Stimulated activated CD8-positive, alpha-beta memory T cell treated with anti-CD3 and anti-CD28 coated beads, Interleukin-15, amount 100 ng/mL, for 48 hours (primary cell): Measurements from ENCODE around the gene RABL2A.
"Not testable (repeated sequence)": the region's sequence is repeated elsewhere in the genome, so short reads cannot be mapped to it uniquely, and the experiment has no call there.

Experiments
- DNase-seq, 2 donors: peaks; one replicate each; pipeline ENCODE4 v3.0.0-alpha.2; 2020; ENCODE audit warnings: low read depth in 2 of 2

The RABL2A gene

DNA sequence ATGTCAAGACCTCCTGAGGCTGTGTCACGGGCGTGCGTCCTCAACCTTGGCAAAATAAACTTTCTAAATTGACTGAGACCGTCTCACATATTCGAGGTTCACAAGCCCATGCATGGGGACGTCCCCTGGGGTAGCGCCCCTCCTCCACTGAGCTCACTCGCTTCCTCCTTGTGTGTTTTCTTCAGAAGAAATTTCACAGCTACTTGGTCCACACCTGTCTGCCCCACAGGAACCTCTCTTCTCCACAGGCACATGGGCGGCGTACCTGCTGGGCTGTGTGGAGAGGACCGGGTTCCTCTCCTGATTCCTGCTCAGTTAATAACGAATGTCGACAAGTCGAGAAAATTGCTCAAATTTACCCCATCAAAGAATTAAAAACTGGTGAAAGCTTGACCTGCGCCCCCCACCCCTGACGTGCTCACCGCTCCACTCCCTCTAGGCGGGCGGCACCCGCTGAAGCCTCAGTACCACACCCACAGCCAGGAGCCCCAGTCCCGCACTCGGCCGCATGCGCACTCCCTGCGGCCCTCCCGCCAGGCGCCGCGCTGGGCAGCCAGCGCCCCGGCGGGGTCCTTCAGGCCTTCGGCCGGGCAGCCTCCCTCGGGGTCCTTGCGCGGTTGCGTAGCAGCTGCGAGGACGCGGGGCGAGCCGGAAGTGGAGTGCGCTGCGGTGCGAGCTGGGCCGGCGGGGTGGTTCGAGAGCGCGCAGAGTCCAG is at the start of gene RABL2A:
TSS of gene RABL2A (plus strand) at position 651 of the 715 bp plus-strand sequence. CDS start 1,341 bp downstream, outside the sequence.
- peak; percentile 71 to 81 for DNase-seq

DNA sequence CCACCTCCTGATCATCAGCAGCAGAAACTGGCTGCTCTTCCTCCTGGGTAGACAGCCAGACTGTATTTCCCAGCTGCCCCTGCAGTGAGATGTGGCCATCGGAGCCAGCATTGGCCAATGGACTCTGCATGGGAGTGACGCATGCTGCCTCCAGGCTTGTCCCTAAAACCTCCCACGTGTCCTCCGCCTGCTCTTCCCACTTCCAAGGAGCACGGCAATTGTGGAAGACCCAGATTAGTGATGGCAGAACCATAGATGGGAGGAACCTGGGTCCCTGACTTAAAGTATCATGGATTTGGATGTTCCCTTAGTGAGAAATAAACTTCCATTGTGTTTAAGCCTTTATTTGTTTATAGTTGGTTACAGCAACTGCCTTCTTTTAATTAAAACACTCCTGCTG is 48.6 kb upstream of the RABL2A start:
- not testable (repeated sequence) for DNase-seq

DNA sequence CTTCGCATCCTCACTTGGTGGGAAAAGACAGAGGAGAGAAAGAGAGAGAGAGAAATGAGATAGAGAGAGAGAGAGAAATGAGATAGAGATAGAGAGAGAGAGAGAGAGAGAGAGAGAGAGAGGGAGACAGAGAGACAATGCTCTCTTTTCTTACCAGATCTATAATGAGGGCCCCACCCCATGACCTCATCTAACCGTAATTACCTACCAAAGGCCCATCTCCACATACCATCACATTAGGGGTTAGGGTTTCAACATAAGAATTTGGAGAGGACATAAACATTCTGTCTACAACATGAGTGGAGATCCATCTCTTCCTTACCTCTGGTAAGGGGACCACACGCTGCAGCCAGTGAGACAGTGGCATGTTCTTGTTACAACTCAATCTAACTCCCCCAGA is 44.6 kb upstream of the RABL2A start:
- not testable (repeated sequence) for DNase-seq

GRCh38 chr2:113583521-113584225 is 43.4 kb upstream of the RABL2A start:
- DNase-seq = peak; percentile 78 to 79

GRCh38 chr2:113584311-113585092 is 42.6 kb upstream of the RABL2A start:
- not testable (repeated sequence) for DNase-seq

GRCh38 chr2:113587201-113587600 is 39.9 kb upstream of the RABL2A start:
- DNase-seq = peak; percentile 23 to 27

- DNase-seq = not testable (repeated sequence)
Measured at GRCh38 chr2:113589591-113589990, 37.5 kb upstream of the RABL2A start.

DNA sequence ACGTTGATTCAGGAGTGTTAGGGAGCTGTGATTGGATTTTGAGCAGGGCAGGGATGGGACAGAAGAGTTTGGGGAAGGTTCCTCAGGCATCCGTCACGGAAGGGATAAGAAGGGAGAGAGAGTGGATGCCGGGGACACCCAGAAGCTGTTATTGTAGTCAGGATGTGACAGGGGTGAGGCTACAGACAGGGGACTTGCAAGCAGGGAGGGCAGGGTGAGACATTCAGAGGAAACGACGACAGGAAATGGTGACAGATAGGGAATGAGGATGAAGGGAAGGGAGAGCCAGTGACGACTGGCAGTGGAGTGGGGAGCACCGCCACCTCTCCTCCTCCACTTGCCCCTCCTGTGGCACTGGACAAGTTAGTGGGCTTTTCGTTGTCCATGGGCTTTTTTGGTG is 35.1 kb upstream of the RABL2A start:
- DNase-seq = not testable (repeated sequence)

- not testable (repeated sequence) for DNase-seq
Measured at GRCh38 chr2:113593280-113593679, 33.8 kb upstream of the RABL2A start.

DNA sequence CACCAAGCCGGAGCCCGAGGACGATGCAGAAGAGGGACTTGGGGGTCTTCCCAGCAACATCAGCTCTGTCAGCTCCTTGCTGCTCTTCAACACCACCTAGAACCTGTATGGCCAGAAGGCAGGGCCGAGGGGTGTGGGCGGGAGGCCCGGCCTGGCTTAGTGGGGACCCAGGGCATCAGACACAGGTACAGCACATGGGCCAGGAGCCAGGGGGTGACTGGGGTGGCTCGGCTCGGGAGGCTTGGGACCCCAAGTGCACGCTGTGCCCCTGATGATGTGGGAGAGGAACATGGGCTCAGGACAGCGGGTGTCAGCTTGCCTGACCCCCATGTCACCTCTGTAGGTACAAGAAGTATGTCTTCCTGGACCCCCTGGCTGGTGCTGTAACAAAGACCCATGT is 31.3 kb upstream of the RABL2A start:
- DNase-seq = not testable (repeated sequence)

GRCh38 chr2:113597164-113597563 is 29.9 kb upstream of the RABL2A start:
- not testable (repeated sequence) for DNase-seq

DNA sequence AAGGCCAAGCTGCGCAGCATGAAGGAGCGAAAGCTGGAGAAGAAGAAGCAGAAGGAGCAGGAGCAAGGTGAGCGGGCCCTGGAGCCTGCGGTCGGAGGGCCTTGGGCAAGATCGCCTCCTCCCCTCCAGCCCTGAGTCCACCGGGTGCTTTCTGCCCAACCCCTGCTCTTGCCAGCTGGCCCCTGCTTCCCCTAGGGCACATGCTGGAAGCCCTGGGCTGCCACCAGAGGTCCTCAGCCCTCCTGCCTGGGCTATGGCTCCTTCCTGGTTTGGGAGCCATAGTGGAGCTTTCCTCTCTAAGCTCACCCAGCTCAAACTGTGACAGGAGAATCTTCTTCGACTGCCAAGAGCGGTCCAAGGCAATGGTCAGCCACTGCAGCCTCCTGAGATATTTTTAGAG is 29.5 kb upstream of the RABL2A start:
- not testable (repeated sequence) for DNase-seq

DNA sequence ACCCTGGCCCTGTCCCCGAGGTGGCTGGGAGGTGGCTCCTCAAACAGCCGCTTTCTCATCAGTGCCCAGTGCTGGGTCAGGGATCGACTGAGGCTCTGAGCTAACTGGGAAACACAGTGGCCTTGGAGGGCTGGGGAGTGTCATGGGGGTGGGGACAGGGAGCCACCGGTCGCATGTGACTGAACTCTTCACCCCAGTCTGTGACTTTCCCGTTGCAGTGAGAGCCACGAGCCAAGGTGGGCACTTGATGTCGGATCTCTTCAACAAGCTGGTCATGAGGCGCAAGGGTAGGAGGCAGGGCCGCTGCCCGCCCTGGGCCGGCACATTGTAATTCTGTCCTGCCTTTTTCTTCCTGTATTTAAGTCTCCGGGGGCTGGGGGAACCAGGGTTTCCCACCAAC is 28.9 kb upstream of the RABL2A start:
- not testable (repeated sequence) for DNase-seq

GRCh38 chr2:113598738-113599137 is 28.3 kb upstream of the RABL2A start:
- not testable (repeated sequence) for DNase-seq

GRCh38 chr2:113599208-113599607 is 27.9 kb upstream of the RABL2A start:
- DNase-seq = not testable (repeated sequence)

GRCh38 chr2:113602040-113602769 is 24.9 kb upstream of the RABL2A start:
- DNase-seq = peak; percentile 52 to 63

- DNase-seq = no peak
Measured at GRCh38 chr2:113602869-113603466, 24.1 kb upstream of the RABL2A start.

DNA sequence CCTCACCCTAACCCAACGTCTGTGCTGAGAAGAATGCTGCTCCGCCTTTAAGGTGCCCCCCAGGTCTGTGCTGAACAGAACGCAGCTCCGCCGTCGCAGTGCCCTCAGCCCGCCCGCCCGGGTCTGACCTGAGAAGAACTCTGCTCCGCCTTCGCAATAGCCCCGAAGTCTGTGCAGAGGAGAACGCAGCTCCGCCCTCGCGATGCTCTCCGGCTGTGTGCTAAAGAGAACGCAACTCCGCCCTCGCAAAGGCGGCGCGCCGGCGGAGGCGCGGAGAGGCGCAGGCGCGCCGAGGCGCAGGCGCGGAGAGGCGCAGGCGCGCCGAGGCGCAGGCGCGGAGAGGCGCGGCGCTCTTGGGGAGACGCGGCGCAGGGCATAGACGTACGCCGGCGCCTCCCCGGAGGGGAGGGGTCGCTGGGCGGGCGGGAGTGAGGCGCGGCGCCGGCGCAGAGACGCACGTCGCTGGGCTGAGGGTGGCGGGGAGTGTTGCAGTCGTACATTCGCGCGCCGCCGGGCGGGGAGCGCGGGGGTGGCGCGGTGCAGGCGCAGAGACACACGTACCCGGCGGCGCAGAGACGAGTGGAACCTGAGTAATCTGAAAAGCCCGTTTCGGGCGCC is 23.5 kb upstream of the RABL2A start:
- DNase-seq = peak; percentile 78 to 88

DNA sequence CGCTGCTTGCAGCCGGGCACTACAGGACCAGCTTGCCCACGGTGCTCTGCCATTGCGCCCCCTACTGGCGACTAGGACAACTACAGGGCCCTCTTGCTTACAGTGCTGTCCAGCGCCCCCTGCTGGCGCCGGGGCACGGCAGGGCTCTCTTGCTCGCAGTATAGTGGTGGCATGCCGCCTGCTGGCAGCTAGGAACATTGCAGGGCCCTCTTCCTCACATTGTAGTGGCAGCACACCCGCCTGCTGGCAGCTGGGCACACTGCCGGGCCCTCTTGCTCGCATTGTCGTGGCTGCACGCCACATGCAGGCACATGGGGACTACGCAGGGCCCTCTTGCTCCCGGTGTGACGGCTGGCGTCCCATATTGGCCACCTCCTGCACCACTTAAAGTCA is 23.0 kb upstream of the RABL2A start:
- peak; percentile 84 to 91 for DNase-seq

DNA sequence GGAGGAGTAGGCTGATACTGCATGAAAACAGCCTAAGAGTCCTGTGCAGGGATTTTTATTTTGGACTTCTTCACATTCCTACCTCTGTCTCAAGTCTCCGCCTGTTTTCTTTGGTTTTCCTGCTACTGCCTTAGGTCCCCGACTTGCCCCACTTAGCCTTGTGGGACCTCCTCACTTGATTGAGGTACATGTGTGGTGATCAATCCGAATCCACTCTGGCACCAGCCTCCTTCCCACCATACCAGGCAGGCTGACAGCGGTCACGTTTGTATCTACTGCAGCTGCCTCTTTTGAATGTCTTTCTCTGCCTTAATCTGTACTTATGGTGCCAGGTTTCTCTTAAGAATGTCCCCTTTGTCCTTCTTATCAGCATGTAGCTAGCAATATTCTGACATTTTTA is 22.4 kb upstream of the RABL2A start:
- DNase-seq = not testable (repeated sequence)

DNA sequence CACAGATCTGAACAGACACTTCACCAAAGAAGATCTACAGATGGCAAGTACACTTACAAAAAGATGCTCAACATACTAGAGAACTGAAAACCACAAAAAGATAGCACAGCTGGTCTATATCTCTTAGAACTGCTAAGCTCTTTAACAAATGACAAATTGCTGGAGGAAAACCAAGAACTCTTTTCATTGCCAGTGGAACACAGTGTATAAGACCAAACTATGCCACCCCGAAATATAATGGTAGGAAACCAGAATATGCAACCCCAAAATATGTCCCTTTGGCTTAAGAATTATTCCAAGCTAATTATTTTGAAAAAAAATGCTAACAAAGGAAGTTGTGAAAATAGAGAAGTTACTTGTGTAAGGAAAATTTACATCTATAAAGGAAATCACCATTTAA is 21.0 kb upstream of the RABL2A start:
- not testable (repeated sequence) for DNase-seq
